ENCODE data around the gene NELFA.

NELFA gene

GRCh38 chr4:2043396-2044118 lies 34.8 kb upstream of the NELFA start:
- H3K9me2 ChIP-seq (replicated peaks; ENCODE audit: insufficient read depth, low read length) = no peaks in the 10 kb centered on the region
- no peaks in the 10 kb centered on the region for H3F3A ChIP-seq (ENCODE audit: insufficient read depth)
- no peak overlapping the region for H3K9ac ChIP-seq (ENCODE audit: low read length)
- H3K36me3 ChIP-seq (ENCODE audit: low read length) = no peaks in the 10 kb centered on the region
- no peak for TF ChIP-seq CTCF (IDR thresholded peaks at IDR 0.05; ENCODE audit: insufficient read depth, low read length, poor library complexity, severe bottlenecking)
- no peak for TF ChIP-seq EZH2phosphoT487 (conservative IDR thresholded peaks at IDR 0.05; ENCODE audit: low read length)
- H3K27me3 ChIP-seq (ENCODE audit: low read length) = no peaks in the 10 kb centered on the region
- H3K4me2 ChIP-seq (ENCODE audit: low read depth, low read length, poor library complexity, severe bottlenecking) = no peak overlapping the region
- no peak overlapping the region for H3K4me3 ChIP-seq (ENCODE audit: insufficient read depth, low read length, poor library complexity, severe bottlenecking)
- H3K9me3 ChIP-seq (ENCODE audit: insufficient read depth, low read length) = no peaks in the 10 kb centered on the region
- H3K27ac ChIP-seq (ENCODE audit: low read depth, low read length) = no peak overlapping the region
- no peaks in the 10 kb centered on the region for H3K79me2 ChIP-seq (ENCODE audit: insufficient read depth, low read length)
- H2AFZ ChIP-seq (ENCODE audit: low read depth, low read length, severe bottlenecking) = no peak overlapping the region
- no peaks in the 10 kb centered on the region; the same call in 1 of the 2 replicates for H4K20me1 ChIP-seq (ENCODE audit: low read depth, low read length)

- H3K4me2 ChIP-seq (ENCODE audit: low read depth, low read length, poor library complexity, severe bottlenecking) = peak overlapping the region; percentile 75
- no peaks in the 10 kb centered on the region for H3K27me3 ChIP-seq (ENCODE audit: low read length)
- H3K36me3 ChIP-seq (ENCODE audit: low read length) = no peaks in the 10 kb centered on the region
- H3K79me2 ChIP-seq (ENCODE audit: insufficient read depth, low read length) = no peaks in the 10 kb centered on the region
- no peak overlapping the region for H3K27ac ChIP-seq (ENCODE audit: low read depth, low read length)
- no peaks in the 10 kb centered on the region; the same call in 1 of the 2 replicates for H4K20me1 ChIP-seq (ENCODE audit: low read depth, low read length)
- H2AFZ ChIP-seq (ENCODE audit: low read depth, low read length, severe bottlenecking) = no peak overlapping the region
- no peaks in the 10 kb centered on the region for H3K9me2 ChIP-seq (replicated peaks; ENCODE audit: insufficient read depth, low read length)
- no peaks in the 10 kb centered on the region for H3K9me3 ChIP-seq (ENCODE audit: insufficient read depth, low read length)
- H3F3A ChIP-seq (ENCODE audit: insufficient read depth) = no peaks in the 10 kb centered on the region
- no peak overlapping the region for H3K4me3 ChIP-seq (ENCODE audit: insufficient read depth, low read length, poor library complexity, severe bottlenecking)
- TF ChIP-seq EZH2phosphoT487 (conservative IDR thresholded peaks at IDR 0.05; ENCODE audit: low read length) (no peak), CTCF (IDR thresholded peaks at IDR 0.05; ENCODE audit: insufficient read depth, low read length, poor library complexity, severe bottlenecking) (no peak)
- no peak overlapping the region for H3K9ac ChIP-seq (ENCODE audit: low read length)
Measured at GRCh38 chr4:2042947-2043395, 34.2 kb upstream of the NELFA start.

GRCh38 chr4:2042204-2042946 lies 33.6 kb upstream of the NELFA start:
- no peaks in the 10 kb centered on the region for H3K36me3 ChIP-seq (ENCODE audit: low read length)
- peak overlapping the region; percentile 35 for H3K9ac ChIP-seq (ENCODE audit: low read length)
- no peaks in the 10 kb centered on the region for H3K27me3 ChIP-seq (ENCODE audit: low read length)
- H3K27ac ChIP-seq (ENCODE audit: low read depth, low read length) = no peak overlapping the region
- no peak for TF ChIP-seq EZH2phosphoT487 (conservative IDR thresholded peaks at IDR 0.05; ENCODE audit: low read length)
- no peaks in the 10 kb centered on the region; the same call in 1 of the 2 replicates for H4K20me1 ChIP-seq (ENCODE audit: low read depth, low read length)
- no peaks in the 10 kb centered on the region for H3K79me2 ChIP-seq (ENCODE audit: insufficient read depth, low read length)
- no peak overlapping the region for H2AFZ ChIP-seq (ENCODE audit: low read depth, low read length, severe bottlenecking)
- no peaks in the 10 kb centered on the region for H3K9me3 ChIP-seq (ENCODE audit: insufficient read depth, low read length)
- peak overlapping the region; percentile 60 for H3K4me3 ChIP-seq (ENCODE audit: insufficient read depth, low read length, poor library complexity, severe bottlenecking)
- H3F3A ChIP-seq (ENCODE audit: insufficient read depth) = no peaks in the 10 kb centered on the region
- H3K4me2 ChIP-seq (ENCODE audit: low read depth, low read length, poor library complexity, severe bottlenecking) = peak overlapping the region; percentile 75
- no peaks in the 10 kb centered on the region for H3K9me2 ChIP-seq (replicated peaks; ENCODE audit: insufficient read depth, low read length)

All from SU-DHL-6 (cell line).